HG03469 (cell line): Measurements from ENCODE around the gene SULF2.
"Not testable (repeated sequence)": the region's sequence is repeated elsewhere in the genome, so short reads cannot be mapped to it uniquely, and the experiment has no call there.

Experiments
- ATAC-seq: cut with Tn5 transposase; IDR thresholded peaks from one replicate; pipeline ENCODE4 v1.9.1; 2021; ENCODE audit warnings: mild to moderate bottlenecking, moderate library complexity, moderate number of reproducible peaks; ENCODE audit not compliant: unreplicated experiment

The SULF2 gene

DNA sequence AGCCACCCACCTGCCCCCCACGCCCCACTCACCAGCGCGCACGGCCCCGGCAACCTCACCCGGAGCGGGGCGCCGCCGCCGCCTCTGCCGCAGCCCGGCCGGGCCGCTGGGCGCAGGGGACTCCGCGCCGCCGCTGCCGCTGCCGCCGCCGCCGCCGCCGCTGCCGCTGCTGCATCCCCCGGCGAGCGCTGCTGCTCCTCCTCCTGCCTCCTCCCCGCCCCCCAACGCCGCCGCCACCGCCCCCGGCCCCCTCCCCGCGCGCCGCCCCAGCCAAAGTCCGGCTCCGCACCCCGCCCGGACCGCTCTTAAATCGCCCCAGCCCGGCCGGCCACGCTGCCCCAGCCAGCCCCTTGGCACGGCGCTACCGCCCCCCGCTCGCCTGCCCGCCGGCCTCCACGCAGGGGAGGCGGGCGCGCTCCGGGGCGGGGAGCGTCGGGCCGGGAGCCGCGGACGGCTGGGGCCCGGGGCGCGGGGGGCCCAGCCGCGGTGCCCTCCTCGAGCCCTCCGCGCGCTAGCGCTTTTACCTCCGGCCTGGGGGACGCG, at the start of gene SULF2:
TSS of gene SULF2 (minus strand) at position 171 of the 543 bp plus-strand sequence. CDS start 28,118 bp downstream, outside the sequence.
- no peak for ATAC-seq

DNA sequence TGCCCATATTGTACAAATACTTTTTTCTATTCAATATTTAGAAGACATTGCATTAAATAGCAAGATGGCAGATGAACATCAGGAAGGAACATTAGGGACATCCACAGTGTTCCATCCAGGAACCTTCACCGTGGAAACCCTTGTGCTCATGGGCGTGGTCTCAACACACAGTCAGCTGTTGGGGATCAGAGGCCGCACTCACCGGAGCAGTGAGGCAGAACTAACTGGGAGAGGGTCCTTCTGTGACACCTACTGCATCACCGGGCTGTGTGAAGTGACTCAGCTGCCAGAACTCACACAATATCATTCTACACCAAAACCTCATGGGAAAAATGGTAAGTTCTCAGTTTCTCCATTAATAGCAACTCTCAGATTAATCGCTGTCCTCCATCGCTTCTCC, 46.4 kb upstream of the SULF2 start:
- not testable (repeated sequence) for ATAC-seq

DNA sequence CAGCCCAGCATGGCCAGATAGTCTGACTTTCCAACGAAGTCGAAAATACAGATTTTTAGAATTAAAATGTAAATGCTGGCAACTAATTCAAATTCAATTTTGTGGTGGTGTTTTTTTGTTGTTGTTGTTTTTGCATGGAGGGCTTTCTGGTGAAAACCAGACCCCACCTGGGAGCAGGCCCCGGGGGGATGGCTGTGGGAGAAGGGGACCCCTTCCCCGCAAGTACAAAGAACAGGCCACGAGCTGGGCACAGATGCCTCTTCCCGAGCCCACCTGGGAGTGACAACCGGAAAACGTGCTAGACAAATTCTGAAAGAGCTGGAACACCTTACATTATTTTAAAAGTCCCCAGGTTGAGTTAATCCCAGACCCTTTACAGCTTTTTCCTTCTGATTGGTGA, 41.4 kb upstream of the SULF2 start:
- ATAC-seq: not testable (repeated sequence)

DNA sequence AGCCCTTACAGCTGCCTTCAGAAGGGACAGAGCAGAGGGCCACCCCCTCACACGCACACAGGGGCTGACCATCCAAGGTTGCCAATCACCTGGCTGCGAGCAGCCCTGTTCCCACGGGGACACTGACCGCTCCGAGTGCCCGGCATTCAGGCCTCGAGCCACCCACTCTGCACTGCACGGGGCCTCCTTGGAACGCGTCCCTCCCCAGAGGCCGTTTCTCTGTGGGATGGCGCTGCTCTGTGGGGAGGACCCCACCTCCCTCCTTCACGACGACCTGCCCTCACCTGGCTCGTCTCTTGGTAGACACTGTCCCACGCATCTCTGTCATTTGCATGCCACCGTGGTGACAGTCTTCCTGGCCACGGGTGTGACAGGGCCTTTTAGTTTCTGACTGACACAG, 40.7 kb upstream of the SULF2 start:
- ATAC-seq: not testable (repeated sequence)

DNA sequence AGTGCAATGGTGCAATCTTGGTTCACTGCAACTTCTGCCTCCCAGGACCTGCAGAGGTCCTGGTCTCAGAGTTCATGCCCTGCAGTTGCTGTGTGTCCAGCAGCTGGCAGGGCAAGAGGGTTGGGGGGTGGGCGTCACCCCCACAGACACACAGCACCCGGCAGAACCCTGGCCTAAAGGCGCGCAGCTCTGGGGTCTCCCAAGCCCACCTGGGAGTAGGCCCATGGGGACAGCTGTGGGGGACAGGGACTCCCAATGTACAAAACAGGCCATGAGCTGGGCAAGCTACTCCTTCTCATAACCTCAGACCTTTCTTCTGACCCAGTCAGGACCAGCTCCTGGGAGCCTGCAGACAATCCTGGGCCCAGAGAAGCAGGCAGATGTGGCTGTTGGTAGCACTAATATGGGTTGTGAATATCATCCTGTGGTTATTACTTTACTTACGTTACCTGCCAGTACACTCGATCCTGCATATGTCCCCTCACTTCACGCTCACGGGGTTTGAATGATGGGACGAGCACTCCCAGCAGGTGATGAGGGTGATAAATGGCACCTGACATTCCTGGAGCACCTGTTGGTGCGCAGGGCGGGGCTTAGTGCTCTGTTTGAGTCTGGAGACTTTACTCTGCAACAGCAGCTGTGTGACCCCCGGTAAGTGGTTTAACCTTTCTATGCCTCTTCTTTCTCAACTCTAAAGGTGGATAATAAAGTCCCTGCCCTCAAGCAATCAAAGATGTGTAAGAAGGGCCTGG, 39.9 kb upstream of the SULF2 start:
- no peak for ATAC-seq

DNA sequence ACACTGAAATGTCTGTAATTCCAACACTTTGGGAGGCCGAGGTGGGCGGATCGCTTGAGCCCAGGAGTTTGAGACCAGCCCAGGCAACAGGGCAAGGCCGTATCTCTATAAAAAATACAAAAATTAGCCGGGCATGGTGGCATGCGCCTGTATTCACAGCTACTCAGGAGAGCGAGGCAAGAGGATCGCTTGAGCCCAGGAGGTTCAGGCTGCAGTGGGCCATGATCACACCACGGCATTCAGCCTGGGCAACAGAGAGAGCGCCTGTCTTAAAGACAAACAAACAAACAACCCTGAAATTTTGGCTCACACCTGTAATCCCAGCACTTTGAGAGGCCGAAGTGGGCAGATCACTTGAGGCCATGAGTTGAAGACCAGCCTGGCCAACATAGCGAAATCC, 38.7 kb upstream of the SULF2 start:
- ATAC-seq: not testable (repeated sequence)

DNA sequence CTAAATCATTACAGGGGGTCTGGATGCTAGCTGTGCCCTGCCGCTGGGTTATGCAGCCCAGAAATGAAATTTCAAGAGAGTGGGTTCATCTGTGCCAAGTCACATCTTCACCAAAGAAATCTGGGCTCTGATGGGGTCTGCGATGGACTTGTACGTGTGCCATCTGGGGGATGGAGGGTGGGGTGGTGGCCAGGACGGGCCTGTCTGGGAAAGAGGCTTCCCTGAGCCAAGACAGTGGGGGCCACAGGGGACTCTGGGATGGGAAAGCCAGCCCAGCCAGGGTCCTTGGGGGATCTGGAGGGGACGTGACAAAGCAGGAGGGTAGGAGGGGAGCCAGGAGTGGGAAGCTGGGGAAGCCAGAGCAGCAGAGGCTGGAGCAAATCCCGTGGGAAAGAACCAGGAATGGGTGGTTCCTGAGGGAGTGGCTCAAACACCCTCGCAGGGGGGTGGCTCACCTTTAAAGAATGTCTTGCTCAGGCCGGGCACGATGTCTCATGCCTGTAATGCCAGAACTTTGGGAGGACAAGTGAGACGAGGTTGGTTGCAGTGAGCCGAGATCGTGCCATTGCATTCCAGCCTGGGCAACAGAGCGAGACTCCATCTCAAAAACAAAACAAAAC, 36.3 kb upstream of the SULF2 start:
- ATAC-seq: no peak

DNA sequence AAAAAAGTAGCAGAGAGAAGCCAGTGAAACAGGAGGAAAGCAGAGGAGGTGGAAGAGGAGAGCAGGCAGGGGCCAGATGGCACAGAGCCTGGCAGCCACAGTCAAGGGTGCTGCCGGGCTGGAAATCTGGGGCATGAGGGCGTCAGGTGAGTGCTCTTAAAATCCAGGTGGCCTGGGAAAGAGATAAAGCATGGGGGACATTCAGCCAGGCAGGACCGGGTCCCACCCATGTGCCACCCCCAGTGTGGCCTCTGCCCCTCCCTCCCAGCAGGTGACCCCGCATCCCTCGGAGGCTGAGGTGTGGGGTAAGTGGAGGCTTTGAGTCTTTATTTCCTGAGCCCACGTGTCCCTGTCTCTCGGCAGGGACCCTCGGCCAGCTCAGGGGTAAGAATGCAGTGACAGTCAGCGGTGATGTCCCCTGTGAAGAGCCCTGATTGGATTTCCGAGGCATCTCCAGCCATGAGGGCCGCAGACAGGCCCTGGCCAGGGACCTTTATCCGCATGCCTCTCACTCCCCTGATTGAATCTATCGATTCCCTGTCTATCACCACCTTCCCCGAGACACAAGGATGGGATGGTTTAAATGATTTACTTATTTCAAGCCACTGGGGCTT, 33.8 kb upstream of the SULF2 start:
- ATAC-seq: no peak

DNA sequence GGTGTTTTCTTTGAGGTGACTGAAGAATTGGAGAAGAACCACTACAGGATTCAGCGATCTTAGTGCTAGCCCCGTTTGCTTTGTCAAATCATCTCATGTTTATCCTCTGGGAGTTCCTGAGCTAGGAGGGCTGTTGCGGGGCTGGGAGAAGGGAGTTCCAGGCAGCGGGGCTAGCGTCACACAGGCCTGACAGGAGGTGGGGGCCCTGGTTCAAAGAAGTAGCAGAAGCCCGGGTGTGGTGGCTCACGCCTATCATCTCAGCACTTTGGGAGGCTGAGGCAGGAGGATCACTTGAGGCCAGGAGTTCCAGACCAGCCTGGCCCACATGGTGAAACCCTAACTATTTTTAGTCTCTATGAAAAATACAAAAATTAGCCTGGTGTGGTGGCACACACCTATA, 33.2 kb upstream of the SULF2 start:
- no peak for ATAC-seq

DNA sequence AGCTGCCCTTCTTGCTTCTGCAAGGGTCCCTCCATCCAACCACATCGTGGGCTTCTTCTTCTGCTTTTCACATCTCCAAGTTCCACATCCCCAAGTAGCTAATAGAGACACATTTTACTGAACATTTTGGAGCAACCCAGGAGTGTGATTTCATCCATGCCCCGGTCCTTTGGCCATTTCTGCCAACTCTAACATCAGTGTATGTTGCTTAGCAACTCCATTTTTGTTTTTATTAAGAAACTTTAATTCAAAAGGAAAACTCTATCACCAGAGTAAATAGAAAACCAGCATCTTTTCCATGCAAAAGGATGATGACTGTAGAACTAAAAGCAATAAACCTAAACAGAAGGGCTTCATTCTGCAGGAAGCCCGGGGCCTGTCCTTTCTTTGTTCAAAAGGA, 32.7 kb upstream of the SULF2 start:
- no peak for ATAC-seq

DNA sequence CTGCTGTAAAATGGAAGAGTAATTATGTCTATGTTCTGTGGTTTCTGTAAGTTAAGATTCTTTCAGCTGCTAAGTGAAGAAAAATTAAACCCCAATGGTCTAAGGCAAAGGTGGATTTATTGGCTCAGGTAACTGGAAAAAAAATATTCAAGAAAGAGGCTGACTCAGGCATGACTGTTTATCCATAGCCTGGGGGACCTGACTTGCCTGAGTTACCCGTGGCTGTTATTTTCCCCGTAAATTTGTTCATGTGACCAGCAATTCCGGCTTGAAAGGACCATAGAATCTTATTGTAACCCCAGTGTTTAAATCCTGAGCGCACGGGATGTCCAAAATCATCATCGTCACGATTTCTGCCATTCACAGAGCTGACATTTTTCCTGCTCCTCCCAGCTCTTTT, 32.3 kb upstream of the SULF2 start:
- no peak for ATAC-seq

DNA sequence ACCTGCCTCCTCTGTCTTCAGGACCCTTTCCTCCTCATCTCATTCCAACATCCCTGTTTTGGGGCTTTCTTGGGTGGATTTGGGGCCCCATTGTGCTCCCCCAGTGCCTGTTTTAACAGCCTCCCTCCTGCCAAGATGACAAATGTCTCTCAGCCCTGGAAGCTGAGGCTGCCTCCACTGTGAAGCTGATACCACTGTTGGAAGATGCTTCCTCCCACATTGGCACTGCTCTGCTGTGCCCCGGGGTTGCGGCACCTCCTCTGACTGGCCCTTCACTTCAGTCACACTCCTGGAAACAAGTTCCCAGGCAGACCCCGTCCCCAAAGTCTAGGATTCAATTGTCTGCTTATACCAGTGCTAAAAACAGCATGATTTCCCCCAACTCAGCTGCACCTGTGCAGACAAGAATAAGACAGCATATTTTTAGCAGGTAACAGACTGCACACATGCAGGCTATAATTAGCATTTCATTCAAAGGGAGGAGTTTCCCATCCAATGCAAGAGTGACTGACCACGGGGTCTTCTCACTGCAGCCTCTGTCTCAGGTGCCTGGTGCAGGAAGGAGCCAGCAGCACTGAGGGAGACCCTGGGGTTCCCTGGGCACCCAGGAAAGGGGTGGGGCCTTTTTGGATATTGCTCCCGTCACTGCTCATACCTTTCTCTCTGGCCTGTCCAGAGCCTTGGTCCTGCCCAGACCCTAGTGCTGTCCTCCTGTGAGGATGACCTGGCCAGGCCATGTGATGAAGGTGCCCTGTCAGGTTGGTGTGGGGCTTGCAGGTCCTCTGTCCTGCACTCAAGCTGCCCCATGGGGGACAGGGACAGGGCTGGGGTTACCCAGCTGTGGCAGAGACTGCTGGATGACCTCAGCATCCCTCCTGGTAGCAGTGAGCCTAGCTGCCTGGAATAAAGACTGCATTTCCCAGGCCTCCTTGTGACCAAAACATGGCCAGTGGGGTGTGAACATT, 31.5 kb upstream of the SULF2 start:
- no peak for ATAC-seq

DNA sequence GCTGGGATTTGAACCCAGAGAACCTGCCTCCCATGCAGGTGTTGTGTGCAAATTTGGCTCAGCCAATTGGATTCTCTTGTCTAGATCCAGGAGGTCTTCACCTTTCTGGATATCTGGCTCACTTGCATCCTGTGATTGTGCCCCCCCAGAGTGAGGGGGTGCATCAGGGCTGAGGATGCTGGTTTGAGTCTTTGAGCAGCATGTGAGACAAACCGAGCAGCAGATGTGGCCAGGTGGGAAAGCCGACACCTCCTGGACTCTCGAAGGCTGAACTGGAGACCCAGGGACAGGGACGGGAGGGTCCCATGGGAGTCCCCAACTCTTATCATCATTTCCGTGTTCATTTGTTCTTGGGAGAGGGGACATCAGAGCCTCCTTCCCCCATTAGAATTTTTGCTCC, 30.6 kb upstream of the SULF2 start:
- no peak for ATAC-seq

DNA sequence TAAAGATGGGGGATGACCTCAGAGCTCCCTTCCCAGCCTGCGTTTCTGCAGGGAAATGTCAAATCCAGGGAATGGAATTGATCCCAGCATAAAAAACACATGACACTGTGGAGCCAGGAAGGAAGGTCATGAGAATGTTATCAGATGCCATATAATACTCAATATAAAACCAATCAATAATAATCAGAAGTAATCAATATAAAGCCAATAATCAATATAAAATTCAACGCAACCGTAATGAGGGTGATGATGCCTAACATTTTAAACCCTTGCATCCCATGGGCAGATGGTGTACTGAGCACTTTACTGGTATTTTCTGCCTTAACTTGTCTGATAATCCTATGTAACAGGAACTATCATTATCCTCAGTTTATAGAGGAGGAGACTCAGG, 30.1 kb upstream of the SULF2 start:
- ATAC-seq: no peak

DNA sequence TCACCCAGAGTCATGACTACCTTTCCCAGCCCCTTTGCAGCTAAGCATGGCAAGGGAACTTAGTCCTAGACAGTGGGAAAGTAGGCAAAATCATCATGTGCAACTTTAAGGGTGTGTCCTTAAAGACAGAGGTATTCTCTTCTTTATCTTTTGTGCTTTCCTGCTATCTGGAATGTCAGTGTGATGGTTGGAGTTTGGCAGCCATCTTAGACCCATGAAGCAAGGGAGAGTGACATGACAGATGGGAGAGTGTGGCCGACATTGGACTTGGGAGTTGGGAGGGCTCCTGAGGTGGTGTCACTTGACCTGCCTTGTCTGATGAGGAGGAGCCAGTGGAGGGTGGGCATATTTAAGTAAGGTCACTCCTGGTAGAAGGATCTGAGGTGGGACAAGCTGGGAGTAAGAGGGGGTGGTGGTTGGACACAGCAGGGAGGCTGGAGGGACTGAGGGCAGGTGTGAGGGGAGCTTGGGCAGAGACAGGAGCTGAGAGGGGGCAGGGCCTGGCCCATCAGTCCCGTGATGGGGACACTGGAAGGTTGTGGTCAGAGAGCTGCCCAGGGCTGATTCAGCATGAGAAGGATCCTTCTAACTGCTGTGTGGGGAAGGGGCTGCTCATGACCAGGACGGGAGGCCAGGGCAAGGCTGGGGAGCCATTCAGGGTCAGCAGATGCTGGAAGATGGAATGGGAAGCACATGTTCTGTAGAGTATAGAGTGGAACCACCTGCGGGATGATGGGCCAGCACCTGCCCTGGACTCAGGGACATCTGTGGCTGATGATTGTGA, 29.5 kb upstream of the SULF2 start:
- no peak for ATAC-seq

DNA sequence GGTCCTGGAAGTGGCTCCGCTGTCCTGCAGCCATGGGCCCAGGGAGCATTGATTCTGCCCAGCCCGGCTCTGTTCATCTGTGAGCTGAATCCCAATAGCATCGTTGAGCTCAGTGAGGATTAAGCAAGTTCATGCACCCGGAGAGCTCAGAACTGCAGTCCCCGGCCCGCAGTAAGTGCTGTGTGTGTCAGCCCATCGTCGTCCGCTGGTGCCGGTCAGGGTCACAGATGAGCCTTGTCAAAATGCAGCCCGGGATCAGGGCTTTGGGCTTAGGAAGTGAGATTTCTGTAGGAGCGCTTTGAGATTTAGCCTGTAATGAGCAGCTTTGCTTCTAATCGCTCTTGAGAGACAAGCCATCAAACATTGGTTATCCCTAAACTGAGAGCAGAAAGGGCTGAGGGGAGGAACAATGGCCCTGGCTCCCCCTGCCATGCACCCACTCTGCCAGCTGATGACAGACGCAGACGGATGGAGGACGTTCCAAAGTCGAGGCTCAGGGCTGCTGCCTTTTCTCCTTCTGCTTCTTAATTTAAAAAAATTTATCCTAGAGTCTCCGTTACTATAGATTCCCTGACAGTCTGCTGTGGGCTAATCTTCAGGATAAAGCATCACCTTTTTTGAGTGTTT, 25.6 kb upstream of the SULF2 start:
- ATAC-seq: no peak

DNA sequence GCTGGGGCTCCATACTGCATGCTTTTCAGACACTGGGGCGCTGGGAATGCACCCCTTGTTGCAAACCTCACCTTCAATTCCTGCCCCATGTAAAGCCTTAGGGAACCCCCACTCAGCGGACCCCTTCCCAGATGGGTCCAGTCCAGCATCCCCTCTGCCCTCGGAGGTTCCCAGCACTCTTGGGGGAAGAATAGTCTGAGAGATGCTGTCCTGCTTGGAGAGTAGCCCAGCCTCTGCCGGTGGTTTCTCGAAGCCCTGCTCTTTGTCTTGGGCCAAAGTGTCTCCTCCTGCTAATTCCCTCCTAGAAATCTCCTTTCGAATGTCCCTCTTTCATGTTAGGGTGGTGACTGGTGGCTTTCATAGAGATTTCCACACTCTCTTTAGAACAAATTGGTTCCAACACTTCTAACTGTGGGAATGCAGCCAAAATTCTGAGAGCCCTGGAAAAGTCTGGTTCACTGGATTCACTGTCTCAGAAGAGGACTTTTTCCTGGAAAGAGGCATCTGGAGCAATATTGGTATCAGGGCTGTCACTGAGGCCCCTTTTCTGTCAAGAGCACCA, 24.9 kb upstream of the SULF2 start:
- ATAC-seq: no peak

DNA sequence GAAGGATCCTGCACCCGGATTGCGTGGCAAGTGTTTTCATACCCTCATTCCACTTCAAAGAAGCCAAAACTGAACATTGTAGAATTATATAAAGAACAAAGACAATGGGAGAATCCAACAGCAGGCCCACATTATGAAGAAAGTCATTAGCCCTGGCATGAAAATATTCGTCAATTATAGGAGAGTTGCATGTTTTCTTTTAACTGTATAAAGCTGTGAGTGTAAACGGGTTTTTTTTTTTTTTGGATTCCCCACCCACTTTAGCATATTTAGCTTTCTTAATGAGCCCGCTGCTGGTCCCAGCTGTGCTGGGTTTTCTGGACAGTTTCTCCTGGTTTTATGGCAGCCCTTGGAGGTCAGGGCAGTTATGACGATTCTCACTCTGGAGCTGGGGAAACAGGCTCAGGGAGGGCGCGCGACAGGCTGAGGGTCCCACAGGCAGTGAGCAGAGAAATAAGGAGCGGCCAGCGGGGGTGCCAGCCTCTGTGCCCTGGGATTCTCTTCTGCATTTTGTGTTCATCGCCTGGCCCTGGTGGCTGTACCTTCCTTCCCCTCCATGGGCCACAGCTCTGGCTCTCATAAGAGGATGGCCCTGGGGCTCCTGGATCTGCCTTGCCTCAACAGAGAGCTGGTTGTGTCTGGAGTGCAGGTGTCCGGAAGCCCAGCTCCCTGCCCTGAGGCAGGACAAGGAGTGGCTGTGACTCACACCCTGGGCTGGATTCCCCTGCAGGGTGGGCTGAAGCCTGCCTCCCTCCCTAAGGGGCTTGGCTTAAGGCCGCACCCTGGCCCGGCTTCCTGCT, 24.1 kb upstream of the SULF2 start:
- ATAC-seq: no peak
